ENCODE results near the gene DNALI1. TPM values are rescaled to one million over a fixed set of nuclear protein-coding genes. Genes with fewer than 3 reads are reported as not detected.

DNALI1 gene
- total RNA-seq, 4 donors from 2014 or later, result 0.70 to 1.7 (median 0.85) TPM

DNA sequence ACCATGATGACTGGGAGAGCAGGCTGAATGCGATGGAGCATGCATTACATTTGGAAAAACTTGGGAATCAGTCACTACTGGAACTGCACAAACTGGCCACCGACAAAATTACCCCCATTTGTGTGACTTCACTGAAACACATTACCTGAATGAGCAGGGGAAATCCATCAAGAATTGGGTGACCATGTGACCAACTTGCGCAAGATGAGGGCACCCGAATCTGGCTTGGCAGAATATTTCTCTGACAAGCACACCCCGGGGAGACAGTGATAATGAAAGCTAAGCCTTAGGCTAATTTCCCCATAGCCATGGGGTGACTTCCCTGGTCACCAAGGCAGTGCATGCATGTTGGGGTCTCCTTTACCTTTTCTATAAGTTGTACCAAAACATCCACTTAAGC is 11.7 kb upstream of the DNALI1 start:
- no peak for DNase-seq (ENCODE audit: low spot score in 2 of 2)
- H3K4me1 ChIP-seq, result no peaks in the 10 kb centered on the region
- 59% methylated on average over 5 of the region's 5 CpGs for WGBS
- H3K36me3 ChIP-seq, result peaks cover 67% of the 10 kb centered on the region
- H3K27me3 ChIP-seq, result no peaks in the 10 kb centered on the region
- TF ChIP-seq EP300 (IDR thresholded peaks at IDR 0.05) (no peak), POLR2A (IDR thresholded peaks at IDR 0.05) (no peak), POLR2AphosphoS5 (IDR thresholded peaks at IDR 0.05) (no peak)
- TF ChIP-seq, protein P1, sequence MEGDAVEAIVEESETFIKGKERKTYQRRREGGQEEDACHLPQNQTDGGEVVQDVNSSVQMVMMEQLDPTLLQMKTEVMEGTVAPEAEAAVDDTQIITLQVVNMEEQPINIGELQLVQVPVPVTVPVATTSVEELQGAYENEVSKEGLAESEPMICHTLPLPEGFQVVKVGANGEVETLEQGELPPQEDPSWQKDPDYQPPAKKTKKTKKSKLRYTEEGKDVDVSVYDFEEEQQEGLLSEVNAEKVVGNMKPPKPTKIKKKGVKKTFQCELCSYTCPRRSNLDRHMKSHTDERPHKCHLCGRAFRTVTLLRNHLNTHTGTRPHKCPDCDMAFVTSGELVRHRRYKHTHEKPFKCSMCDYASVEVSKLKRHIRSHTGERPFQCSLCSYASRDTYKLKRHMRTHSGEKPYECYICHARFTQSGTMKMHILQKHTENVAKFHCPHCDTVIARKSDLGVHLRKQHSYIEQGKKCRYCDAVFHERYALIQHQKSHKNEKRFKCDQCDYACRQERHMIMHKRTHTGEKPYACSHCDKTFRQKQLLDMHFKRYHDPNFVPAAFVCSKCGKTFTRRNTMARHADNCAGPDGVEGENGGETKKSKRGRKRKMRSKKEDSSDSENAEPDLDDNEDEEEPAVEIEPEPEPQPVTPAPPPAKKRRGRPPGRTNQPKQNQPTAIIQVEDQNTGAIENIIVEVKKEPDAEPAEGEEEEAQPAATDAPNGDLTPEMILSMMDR (IDR thresholded peaks at IDR 0.05), result no peak
- H3K27ac ChIP-seq, result no peak overlapping the region
- no peaks in the 10 kb centered on the region for H3K9me3 ChIP-seq
- no peak overlapping the region for H3K4me3 ChIP-seq

DNA sequence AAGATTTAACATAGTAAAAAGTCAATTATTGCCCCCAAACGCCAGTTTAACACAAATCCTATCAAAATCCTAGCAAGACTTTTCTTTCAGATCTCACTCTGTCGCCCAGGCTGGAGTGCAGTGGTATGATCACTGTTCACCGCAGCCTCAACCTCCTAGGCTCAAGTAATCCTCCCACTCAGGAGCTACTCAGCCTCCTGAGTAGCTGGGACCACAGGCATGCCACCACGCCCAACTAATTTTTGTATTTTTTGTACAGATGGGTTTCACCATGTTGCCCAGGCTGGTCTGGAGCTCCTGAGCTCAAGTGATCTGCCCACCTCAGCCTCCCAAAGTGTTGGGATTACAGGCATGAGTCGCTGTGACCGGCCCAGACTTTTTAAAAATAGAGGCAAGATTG is 7.4 kb upstream of the DNALI1 start:
- H3K4me1 ChIP-seq, result peaks cover 19% of the 10 kb centered on the region
- TF ChIP-seq, protein P1 (IDR thresholded peaks at IDR 0.05), result no peak
- TF ChIP-seq POLR2A (IDR thresholded peaks at IDR 0.05) (no peak), POLR2AphosphoS5 (IDR thresholded peaks at IDR 0.05) (no peak), EP300 (IDR thresholded peaks at IDR 0.05) (no peak)
- no peaks in the 10 kb centered on the region for H3K9me3 ChIP-seq
- WGBS, result 93% methylated on average over 6 of the region's 6 CpGs
- DNase-seq (ENCODE audit: low spot score in 2 of 2), result no peak
- no peaks in the 10 kb centered on the region for H3K27me3 ChIP-seq
- H3K4me3 ChIP-seq, result no peak overlapping the region
- H3K36me3 ChIP-seq, result peaks cover 44% of the 10 kb centered on the region
- H3K27ac ChIP-seq, result no peak overlapping the region

DNA sequence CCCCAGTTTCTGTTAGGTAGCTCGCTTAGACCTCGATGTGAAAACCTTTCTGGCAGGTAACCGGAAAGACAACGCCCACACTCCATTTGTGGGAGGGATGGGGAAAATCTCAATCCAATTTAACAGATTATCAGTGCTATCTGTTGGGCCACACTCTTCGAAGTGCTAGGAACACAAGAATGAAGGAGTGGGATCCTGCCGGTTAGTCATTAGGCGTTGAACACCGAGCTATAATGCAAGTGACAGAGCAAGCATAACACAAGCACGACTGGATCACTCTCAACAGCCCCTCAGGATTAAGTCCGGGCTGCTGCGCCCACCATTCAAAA is 3.2 kb upstream of the DNALI1 start:
- H3K36me3 ChIP-seq, result peaks cover 9% of the 10 kb centered on the region
- TF ChIP-seq POLR2A (IDR thresholded peaks at IDR 0.05) (no peak), POLR2AphosphoS5 (IDR thresholded peaks at IDR 0.05) (no peak), EP300 (IDR thresholded peaks at IDR 0.05) (no peak)
- peak in 1 of 2 donors; percentile 62 for DNase-seq (ENCODE audit: low spot score in 2 of 2)
- no peaks in the 10 kb centered on the region for H3K27me3 ChIP-seq
- peak overlapping the region; percentile 85 for H3K4me3 ChIP-seq
- no peaks in the 10 kb centered on the region for H3K9me3 ChIP-seq
- 3% methylated on average over 9 of the region's 11 CpGs for WGBS
- H3K27ac ChIP-seq, result peak overlapping the region; percentile 86
- H3K4me1 ChIP-seq, result peaks cover 32% of the 10 kb centered on the region

DNA sequence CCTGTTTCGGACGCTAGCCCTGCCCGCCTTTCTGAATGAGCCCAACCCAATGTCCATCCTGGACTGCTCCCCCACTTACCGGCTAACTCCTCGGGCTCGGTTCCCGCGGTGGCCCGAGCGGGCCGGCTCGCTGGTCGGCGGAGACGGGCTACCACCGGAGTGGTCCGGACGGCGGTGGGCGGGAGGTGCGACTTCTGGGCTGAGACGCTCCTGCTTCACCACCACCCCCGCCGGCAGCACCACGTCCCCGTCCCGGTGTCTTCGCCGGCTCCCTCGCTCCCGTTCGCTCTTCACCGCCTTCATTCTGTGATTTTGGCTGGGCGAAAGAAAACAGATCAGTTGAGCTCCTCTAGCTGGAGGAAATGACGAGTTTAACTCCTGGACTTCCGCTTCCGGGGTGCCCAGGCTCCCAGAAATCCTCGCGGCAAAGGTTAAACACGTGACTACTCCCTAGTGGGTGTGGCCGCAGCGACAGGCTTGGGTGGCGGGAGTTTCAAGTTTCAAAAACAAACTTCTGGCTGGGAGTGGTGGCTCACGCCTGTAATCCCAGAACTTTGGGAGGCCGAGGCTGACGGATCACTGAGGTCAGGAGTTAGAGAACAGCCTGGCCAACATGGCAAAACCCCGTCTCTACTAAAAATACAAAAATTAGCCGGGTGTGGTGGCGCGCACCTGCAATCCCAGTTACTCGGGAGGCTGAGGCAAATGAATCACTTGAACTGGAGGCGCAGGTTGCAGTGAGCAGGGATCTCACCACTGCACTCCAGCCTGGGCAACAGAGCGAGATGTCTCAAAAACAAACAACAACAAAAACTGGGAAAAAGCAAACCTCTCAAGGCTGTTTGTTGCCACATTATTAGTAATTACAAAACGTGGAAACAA is 2.6 kb upstream of the DNALI1 start, which contains the start of gene SNIP1:
TSS of gene SNIP1 (minus strand) at position 367 of the 882 bp plus-strand sequence. CDS start at position 303, 64 bp downstream.
- DNase-seq (ENCODE audit: low spot score in 2 of 2), result peak; percentile 95 to 97
- 23% methylated on average over 28 of the region's 54 CpGs for WGBS
- TF ChIP-seq EP300 (IDR thresholded peaks at IDR 0.05), result no peak
- peak; percentile 55 to 90 (median 70) for TF ChIP-seq POLR2AphosphoS5 (IDR thresholded peaks at IDR 0.05)
- TF ChIP-seq POLR2A (IDR thresholded peaks at IDR 0.05), result peak; percentile 42 to 56
- H3K4me1 ChIP-seq, result peaks cover 32% of the 10 kb centered on the region
- H3K9me3 ChIP-seq, result no peaks in the 10 kb centered on the region
- H3K4me3 ChIP-seq, result peak within 1 kb of the TSS; percentile 85
- no peaks in the 10 kb centered on the region for H3K27me3 ChIP-seq
- H3K27ac ChIP-seq, result peak within 1 kb of the TSS; percentile 86
- peaks cover 6% of the 10 kb centered on the region for H3K36me3 ChIP-seq

DNA sequence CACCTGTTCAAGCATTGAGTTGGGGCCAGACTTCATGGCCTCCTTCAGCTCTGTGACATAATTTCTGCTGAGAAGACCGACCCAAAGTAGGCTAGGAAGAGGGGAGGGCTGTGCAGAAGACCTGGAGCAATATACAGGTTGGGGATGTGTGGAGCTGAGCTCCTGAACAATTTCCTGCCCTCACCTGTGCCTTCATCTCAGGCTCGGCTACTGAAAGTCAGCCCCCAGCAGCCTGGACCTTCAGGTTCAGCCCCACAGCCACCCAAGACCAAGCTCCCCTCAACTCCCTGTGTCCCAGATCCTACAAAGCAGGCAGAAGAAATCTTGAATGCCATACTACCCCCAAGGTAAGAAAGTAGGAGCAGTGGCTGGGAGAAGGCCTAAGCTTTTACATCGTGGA is 662 bp downstream of the DNALI1 start:
- TF ChIP-seq EP300 (IDR thresholded peaks at IDR 0.05), result no peak
- TF ChIP-seq POLR2A (IDR thresholded peaks at IDR 0.05), result no peak
- TF ChIP-seq, protein P1 (IDR thresholded peaks at IDR 0.05), result no peak
- no peak for TF ChIP-seq POLR2AphosphoS5 (IDR thresholded peaks at IDR 0.05)
- H3K9me3 ChIP-seq, result no peaks in the 10 kb centered on the region
- H3K27ac ChIP-seq, result no peak overlapping the region
- 73% methylated on average over 3 of the region's 3 CpGs for WGBS
- peaks cover 27% of the 10 kb centered on the region for H3K4me1 ChIP-seq
- DNase-seq (ENCODE audit: low spot score in 2 of 2), result no peak
- no peaks in the 10 kb centered on the region for H3K36me3 ChIP-seq
- no peaks in the 10 kb centered on the region for H3K27me3 ChIP-seq
- H3K4me3 ChIP-seq, result no peak overlapping the region

DNA sequence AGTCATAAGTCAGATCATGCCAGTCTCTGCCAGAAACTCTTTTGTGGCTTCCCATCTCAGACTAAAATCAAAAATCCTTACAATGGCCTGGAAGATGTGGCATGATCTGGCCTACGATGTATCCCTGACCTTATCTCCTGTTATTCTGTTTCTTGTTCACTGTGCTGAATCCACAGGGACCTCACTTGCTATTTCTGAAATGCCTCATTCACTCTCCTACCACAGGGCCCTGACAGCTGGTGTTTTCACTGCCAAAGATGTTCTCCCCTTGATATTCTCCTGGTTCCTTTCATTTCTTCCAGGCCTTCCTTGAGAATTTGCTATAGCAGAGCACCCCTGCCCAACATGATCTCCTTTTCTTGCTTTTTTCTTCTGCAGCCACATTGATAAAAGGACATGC is 1.7 kb downstream of the DNALI1 start:
- H3K4me3 ChIP-seq, result no peak overlapping the region
- no peaks in the 10 kb centered on the region for H3K36me3 ChIP-seq
- H3K4me1 ChIP-seq, result peaks cover 17% of the 10 kb centered on the region
- WGBS, result 88% methylated on average over 1 of the region's 1 CpG
- no peak overlapping the region for H3K27ac ChIP-seq
- no peaks in the 10 kb centered on the region for H3K27me3 ChIP-seq
- TF ChIP-seq POLR2A (IDR thresholded peaks at IDR 0.05), result no peak
- no peak for TF ChIP-seq POLR2AphosphoS5 (IDR thresholded peaks at IDR 0.05)
- TF ChIP-seq, protein P1 (IDR thresholded peaks at IDR 0.05), result no peak
- TF ChIP-seq EP300 (IDR thresholded peaks at IDR 0.05), result no peak
- no peaks in the 10 kb centered on the region for H3K9me3 ChIP-seq
- DNase-seq (ENCODE audit: low spot score in 2 of 2), result no peak
